ENCODE measurements around the gene SNX2. TPM values are rescaled to one million over a fixed set of nuclear protein-coding genes. Genes with fewer than 3 reads are reported as not detected.

Gene SNX2
- total and polyA plus RNA-seq, 9 of the 15 experiments (the other 6 are each of a cell fraction or from before 2014, with no cell fraction given) = 35.2 to 86.0 (median 58.1) TPM

DNA sequence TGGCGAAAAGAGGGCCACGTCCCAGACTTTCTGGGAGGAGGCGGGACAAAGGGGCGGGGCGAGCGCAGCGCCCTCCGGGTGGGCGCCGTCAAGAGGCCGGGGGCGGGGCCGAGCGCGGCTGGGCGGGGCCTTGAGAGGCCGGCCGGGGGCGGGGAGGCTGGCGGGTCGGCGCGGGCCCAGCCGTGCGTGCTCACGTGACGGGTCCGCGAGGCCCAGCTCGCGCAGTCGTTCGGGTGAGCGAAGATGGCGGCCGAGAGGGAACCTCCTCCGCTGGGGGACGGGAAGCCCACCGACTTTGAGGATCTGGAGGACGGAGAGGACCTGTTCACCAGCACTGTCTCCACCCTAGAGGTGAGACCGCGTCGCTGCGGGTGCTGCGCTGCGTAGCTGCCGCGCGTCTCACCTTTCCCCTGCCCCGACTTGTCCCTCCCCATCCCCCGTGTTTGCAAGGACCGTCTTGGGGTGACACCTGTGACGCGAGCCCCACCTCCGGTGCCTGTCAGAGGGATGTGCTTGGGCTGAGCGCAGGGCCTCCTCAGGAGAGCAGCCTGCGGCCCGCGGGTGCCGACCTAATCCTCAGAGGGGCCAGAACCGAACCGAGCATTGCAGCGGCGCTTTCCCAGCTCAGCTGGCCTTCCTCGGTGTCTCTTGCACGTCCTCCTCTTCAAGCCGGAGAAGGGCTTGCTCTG, at the start of gene SNX2 (continued):
- TF ChIP-seq PPARD (CRISPR knock-in tag; IDR thresholded peaks at IDR 0.05) = no peak
- peak; percentile 86 for TF ChIP-seq RBFOX2 (IDR thresholded peaks at IDR 0.05; ENCODE audit: low read depth, low read length)
- TF ChIP-seq DEAF1 (CRISPR knock-in tag; IDR thresholded peaks at IDR 0.05) = no peak
- no peak for TF ChIP-seq ZNF830 (CRISPR knock-in tag; IDR thresholded peaks at IDR 0.05)
- TF ChIP-seq, protein P1, sequence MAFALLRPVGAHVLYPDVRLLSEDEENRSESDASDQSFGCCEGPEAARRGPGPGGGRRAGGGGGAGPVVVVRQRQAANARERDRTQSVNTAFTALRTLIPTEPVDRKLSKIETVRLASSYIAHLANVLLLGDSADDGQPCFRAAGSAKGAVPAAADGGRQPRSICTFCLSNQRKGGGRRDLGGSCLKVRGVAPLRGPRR (CRISPR knock-in tag; IDR thresholded peaks at IDR 0.05) = no peak
- no peak for TF ChIP-seq BCL6 (CRISPR knock-in tag; IDR thresholded peaks at IDR 0.05)
- TF ChIP-seq, protein P2, sequence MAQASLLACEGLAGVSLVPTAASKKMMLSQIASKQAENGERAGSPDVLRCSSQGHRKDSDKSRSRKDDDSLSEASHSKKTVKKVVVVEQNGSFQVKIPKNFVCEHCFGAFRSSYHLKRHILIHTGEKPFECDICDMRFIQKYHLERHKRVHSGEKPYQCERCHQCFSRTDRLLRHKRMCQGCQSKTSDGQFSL (CRISPR knock-in tag; IDR thresholded peaks at IDR 0.05) = no peak
- TF ChIP-seq, protein P2 (tag; IDR thresholded peaks at IDR 0.05) = no peak
- peak; percentile 77 for TF ChIP-seq POLR2B (IDR thresholded peaks at IDR 0.05; ENCODE audit: low read depth, partially characterized antibody)
- no peak for TF ChIP-seq ZNF592 (IDR thresholded peaks at IDR 0.05)
- TF ChIP-seq SMAD4 (CRISPR knock-in tag; conservative IDR thresholded peaks at IDR 0.05) = peak; percentile 57; the same call in 1 of the 2 replicates
- no peak for TF ChIP-seq ZKSCAN3 (CRISPR knock-in tag; IDR thresholded peaks at IDR 0.05)
- TF ChIP-seq YY1 (IDR thresholded peaks at IDR 0.05; ENCODE audit: borderline replicate concordance in 1 of 3, control insufficient read depth in 1 of 3, extremely low read depth in 1 of 3, insufficient read depth in 3 of 3, insufficient read length in 1 of 3, insufficient replicate concordance in 2 of 3, low read depth in 1 of 3, low read length in 2 of 3) = peak; percentile 66 to 94 (median 88)
- peak; percentile 83; the same call in 1 of the 2 replicates for TF ChIP-seq ZBTB7A (IDR thresholded peaks at IDR 0.05; ENCODE audit: borderline replicate concordance, control insufficient read depth, low read depth, low read length)
- peak in 1 of 2 experiments; percentile 74; a peak in 2 of 4 replicates for TF ChIP-seq HDAC1 (IDR thresholded peaks at IDR 0.05)
- no peak for TF ChIP-seq BRCA1 (IDR thresholded peaks at IDR 0.05)
- TF ChIP-seq BRCA1 (CRISPR knock-in tag; IDR thresholded peaks at IDR 0.05) = no peak
- peak in 1 of 2 experiments; percentile 55; a peak in 1 of 4 replicates for TF ChIP-seq SIN3A (IDR thresholded peaks at IDR 0.05; ENCODE audit: borderline replicate concordance in 2 of 2, control insufficient read depth in 1 of 2, low read depth in 2 of 2, low read length in 2 of 2)
- no peak for TF ChIP-seq ZNF324 (CRISPR knock-in tag; IDR thresholded peaks at IDR 0.05)

All from K562 (cell line).